Adipocyte (in vitro differentiated cells): ENCODE results near the gene DZIP1L.

Source experiments
- DNase-seq: peaks from one replicate; pipeline ENCODE4 v3.0.0-alpha.2; 2015; ENCODE audit warnings: low read depth
- H3K27me3 ChIP-seq: replicated peaks from 2 replicates; pipeline ENCODE4 v1.7.0; 2013; ENCODE audit warnings: mild to moderate bottlenecking, low read length, moderate library complexity; ENCODE audit not compliant: control insufficient read depth, insufficient read depth
- H3K36me3 ChIP-seq: 2 replicates; pipeline ENCODE4 v1.7.0; 2013; ENCODE audit warnings: low read length, mild to moderate bottlenecking, moderate library complexity; ENCODE audit not compliant: control insufficient read depth, insufficient read depth, severe bottlenecking
- H3K4me1 ChIP-seq: 2 replicates; pipeline ENCODE4 v1.7.0; 2013; ENCODE audit warnings: mild to moderate bottlenecking, low read length, moderate library complexity; ENCODE audit not compliant: control insufficient read depth, insufficient read depth
- H3K4me3 ChIP-seq: 2 replicates; pipeline ENCODE4 v1.7.0; 2013; ENCODE audit warnings: mild to moderate bottlenecking, low read length, moderate library complexity
- H3K9ac ChIP-seq: 2 replicates; pipeline ENCODE4 v1.7.0; 2013; ENCODE audit warnings: mild to moderate bottlenecking, low read length, moderate library complexity
- H3K9me3 ChIP-seq: 2 replicates; pipeline ENCODE4 v1.7.0; 2013; ENCODE audit warnings: mild to moderate bottlenecking, low read length, moderate library complexity; ENCODE audit not compliant: control insufficient read depth

The DZIP1L gene

DNA sequence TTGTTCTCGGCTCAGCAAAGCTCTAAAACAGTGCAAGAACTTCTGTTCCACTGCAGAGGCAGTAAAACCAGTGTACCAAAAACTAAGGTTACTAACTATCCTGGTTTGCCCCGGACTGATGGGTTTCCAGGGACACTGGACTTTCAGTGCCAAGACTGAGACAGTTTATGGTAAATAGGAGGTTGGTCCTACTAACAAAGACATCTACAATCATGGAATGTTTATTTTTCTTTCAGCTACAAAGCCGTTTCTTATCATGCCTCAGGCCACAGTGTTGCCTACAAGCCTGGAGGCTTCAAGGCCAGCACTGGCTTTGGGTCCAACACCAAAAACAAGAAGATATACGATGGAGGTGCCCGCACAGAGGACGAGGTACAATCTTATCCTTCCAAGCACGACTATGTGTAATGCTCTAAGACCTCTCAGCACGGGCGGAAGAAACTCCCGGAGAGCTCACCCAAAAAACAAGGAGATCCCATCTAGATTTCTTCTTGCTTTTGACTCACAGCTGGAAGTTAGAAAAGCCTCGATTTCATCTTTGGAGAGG, 84.6 kb downstream of the DZIP1L start:
- Histone ChIP-seq H3K9me3 (no peaks in the 10 kb centered on the region), H3K9ac (no peak overlapping the region), H3K4me1 (no peaks in the 10 kb centered on the region), H3K4me3 (no peak overlapping the region), H3K36me3 (no peaks in the 10 kb centered on the region), H3K27me3 (no peaks in the 10 kb centered on the region)
- DNase-seq: no peak

DNA sequence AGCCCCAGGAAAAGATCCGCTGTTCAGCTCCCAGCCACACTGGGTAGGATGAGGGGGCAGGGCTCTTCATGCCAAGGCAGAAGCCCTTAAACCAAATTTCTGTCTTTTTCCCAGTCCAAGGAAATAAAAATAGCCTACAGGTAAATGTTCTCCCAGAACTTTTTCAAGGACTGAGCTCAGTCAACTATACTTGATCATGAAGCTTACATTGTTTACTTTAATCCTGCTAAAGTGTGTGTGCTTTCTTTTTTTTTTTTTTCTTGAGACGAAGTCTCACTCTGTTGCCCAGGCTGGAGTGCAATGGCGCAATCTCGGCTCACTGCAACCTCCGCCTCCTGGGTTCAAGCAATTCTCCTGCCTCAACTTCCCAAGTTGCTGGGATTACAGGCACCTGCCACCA, 87.6 kb downstream of the DZIP1L start:
- Histone ChIP-seq H3K4me3 (no peak overlapping the region), H3K9me3 (no peaks in the 10 kb centered on the region), H3K36me3 (peaks cover 7% of the 10 kb centered on the region), H3K9ac (no peak overlapping the region), H3K27me3 (no peaks in the 10 kb centered on the region), H3K4me1 (no peaks in the 10 kb centered on the region)
- DNase-seq: no peak

DNA sequence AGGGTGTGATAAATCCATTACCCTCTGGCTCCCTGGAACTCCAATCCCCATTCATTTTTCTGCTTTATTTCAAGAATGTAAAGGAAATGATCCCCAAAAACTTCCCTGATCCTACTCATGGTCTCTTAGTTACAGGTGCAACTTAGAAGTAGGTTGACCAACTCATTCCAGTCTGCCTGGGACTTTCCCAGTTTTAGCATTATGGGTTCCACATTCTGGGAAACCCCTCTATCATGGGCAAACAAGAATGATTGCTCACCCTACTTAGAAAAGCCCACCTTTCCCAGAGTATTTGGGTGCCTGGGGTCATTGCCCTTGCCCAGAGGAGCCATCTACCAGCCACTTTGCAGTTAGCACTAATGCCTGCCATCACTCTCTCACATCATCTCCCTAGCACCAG, 89.9 kb downstream of the DZIP1L start:
- Histone ChIP-seq H3K9ac (no peak overlapping the region), H3K9me3 (no peaks in the 10 kb centered on the region)

DNA sequence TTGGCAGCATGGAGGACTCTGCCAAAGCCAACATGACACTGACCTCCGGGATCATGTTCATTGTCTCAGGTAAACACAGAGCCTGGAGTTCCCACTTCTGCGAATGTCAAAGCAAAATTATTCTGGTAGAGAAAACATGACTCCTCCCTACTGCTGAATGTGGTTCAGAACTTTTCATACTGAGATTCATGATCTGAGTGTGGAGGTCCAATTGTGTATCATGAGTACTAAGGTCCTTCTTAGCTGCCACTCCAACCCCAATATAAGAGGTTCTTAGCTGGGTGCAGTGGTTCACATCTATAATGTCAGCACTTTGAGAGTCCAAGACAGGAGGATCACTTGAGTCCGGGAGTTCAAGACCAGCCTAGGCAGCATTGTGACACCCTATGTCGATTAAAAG, 91.7 kb downstream of the DZIP1L start:
- Histone ChIP-seq H3K36me3 (peaks cover 7% of the 10 kb centered on the region), H3K27me3 (no peaks in the 10 kb centered on the region), H3K9ac (no peak overlapping the region), H3K4me1 (no peaks in the 10 kb centered on the region), H3K4me3 (no peak overlapping the region), H3K9me3 (no peaks in the 10 kb centered on the region)
- no peak for DNase-seq

More for the DNA sequence above, 89.9 kb downstream of the DZIP1L start:
- Histone ChIP-seq H3K27me3 (no peaks in the 10 kb centered on the region), H3K36me3 (peaks cover 7% of the 10 kb centered on the region), H3K4me1 (no peaks in the 10 kb centered on the region), H3K4me3 (no peak overlapping the region)
- DNase-seq: no peak

DNA sequence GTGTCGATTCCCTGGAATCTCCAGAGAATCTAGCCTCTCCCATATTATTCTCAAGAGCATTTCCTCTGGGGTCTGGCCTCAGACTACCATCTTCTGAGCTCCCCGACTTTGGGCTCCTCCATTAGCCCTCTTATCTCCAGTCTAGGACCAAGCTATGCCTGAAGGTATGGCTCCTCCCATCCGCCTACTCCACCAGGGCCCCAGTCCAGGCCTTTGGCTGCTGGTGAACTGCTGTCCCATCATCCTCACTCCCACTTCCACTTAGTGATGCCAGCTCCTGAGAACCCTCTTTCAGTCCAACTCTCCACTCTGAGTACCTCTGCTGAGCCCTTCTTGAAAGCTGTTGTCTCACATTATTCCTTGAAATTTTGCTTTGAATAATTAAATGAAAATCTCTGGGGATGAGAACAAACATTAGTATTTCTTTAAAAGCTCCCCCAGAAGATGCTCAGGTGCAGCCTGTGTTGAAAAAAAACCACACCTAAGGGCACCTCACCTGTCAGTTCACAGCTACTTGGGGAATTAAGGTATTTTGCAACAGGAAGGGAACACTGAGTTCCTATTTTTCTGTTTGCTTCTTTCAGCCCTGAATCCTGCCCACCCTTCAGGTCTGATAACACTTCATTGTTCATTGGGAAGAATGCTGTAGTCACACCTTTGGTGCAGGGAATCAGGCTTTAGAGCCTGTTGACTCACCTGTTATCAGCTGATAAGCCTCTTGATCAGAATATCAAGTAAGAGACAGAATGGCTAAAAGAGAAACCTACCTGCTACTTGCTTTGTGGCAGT, 95.9 kb downstream of the DZIP1L start:
- H3K9me3 ChIP-seq: no peaks in the 10 kb centered on the region
- peaks cover 9% of the 10 kb centered on the region for H3K4me1 ChIP-seq
- no peaks in the 10 kb centered on the region for H3K27me3 ChIP-seq
- H3K9ac ChIP-seq: no peak overlapping the region
- no peak overlapping the region for H3K4me3 ChIP-seq
- H3K36me3 ChIP-seq: peaks cover 7% of the 10 kb centered on the region
- DNase-seq: no peak

DNA sequence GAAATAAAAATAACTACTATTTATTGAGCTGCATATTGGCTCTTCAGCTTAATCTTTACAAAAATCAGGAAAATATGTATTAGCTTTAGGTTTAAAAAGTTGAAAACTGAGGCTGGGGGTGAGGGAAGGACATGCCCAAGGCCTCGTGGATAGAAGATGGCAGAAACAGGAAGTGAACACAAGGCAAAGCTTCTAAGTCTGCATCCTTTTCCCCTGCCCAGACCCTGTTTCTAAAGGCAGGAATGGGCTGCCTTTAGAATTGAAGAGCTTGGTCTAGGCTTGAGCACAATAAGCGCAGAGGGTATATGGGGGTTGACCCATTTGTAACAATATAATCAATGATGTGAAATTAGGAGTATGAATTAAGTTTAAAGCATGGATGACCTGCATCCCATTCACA, 99.3 kb downstream of the DZIP1L start:
- no peaks in the 10 kb centered on the region for H3K36me3 ChIP-seq
- DNase-seq: no peak

DNA sequence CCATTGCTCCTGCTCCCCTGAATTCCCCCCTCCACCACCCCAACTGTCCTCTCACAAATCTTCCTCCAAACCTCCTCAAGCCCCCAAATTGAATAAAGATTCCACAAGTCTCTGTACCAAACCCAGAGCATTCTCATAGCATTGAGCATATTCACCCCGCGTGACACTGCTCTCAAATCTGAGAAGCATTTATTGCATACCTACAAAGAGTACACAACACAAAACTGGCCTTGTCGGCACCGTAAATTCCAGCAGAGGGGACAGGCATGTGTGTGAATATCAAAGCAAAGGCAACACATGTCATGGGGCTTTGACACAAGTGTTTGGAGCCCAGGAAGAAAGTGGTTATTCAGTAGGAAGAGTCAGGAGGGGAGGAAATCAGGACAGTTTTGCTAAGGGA, 102.9 kb downstream of the DZIP1L start:
- no peaks in the 10 kb centered on the region for H3K9me3 ChIP-seq
- H3K4me1 ChIP-seq: peaks cover 9% of the 10 kb centered on the region
- H3K9ac ChIP-seq: no peak overlapping the region
- H3K27me3 ChIP-seq: no peaks in the 10 kb centered on the region
- no peak overlapping the region for H3K4me3 ChIP-seq
- no peaks in the 10 kb centered on the region for H3K36me3 ChIP-seq
- DNase-seq: no peak

More for the DNA sequence above, 99.3 kb downstream of the DZIP1L start:
- Histone ChIP-seq H3K4me3 (no peak overlapping the region), H3K9me3 (no peaks in the 10 kb centered on the region), H3K27me3 (no peaks in the 10 kb centered on the region), H3K9ac (no peak overlapping the region), H3K4me1 (peaks cover 9% of the 10 kb centered on the region)
